Stimulated activated naive CD8-positive, alpha-beta T cell treated with anti-CD3 and anti-CD28 coated beads, Interleukin-15, amount 100 ng/mL, for 72 hours (primary cell): ENCODE measurements around the gene KDM2A.

Experiments used
- ATAC-seq: fragments of 150-1000 bp; cut with Tn5 transposase; 2 replicates; pipeline ENCODE4 v1.10.0; 2021; ENCODE audit warnings: mild to moderate bottlenecking, moderate library complexity
- DNase-seq, 2 donors: peaks; one replicate each; pipeline ENCODE4 v3.0.0; 2021 to 2022
- H3K27ac Mint-ChIP-seq, 2 donors: one replicate each; pipeline ENCODE4 v1.8.0; 2022; ENCODE audit warnings: mild to moderate bottlenecking in 2 of 2, mixed read lengths in 2 of 2, moderate library complexity in 2 of 2
- H3K27me3 Mint-ChIP-seq: one replicate; pipeline ENCODE4 v1.8.0; 2022; ENCODE audit warnings: mixed read lengths
- H3K4me1 Mint-ChIP-seq: one replicate; pipeline ENCODE4 v1.8.0; 2022; ENCODE audit warnings: mild to moderate bottlenecking, mixed read lengths
- H3K4me3 Mint-ChIP-seq, 2 donors: one replicate each; pipeline ENCODE4 v1.8.0; 2022; ENCODE audit warnings: mild to moderate bottlenecking in 2 of 2, mixed read lengths in 2 of 2, moderate library complexity in 1 of 2
- H3K9me3 Mint-ChIP-seq, 2 donors: one replicate each; pipeline ENCODE4 v1.8.0; 2022; ENCODE audit warnings: mixed read lengths in 2 of 2

KDM2A gene

DNA sequence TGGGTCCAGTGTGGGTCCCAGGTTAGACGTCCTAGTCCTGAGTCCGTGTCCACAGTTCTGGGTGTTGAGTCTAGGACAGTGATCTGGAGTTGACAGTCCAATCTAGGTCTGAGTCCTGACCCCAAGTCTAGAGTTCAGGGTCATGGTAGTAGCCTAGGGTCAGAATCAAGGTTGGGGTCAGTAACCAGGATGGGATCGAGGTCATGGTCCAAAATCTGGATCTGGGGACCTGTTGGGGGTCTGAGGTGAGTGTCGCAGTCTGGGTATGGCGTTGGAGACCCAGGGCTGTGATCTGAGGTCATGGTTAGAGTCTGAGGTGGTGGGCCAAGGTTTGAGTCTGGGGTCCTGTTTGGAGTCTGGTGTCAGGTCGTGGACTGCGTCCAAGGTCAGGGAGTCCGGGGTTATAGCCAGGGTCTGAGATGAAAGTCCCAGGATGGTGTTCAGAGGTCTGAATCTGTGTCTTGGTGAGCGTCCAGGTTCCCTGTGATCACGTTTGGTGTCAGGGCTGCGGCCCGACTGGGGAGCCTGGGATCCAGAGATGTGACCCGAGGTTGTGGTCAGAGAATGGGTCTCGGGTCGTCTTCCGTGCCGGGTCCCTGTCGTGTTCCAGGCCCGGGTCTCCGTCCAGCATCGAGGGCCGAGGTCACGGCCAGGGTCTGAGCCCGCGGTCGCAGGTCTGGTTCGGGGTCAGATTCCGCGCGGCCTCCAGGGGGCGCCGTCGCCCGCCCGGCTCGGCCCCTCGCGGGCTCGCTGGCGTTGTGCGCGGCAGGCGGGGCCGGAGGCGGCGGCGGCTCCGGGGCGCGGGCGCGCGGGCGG, 146.8 kb downstream of the KDM2A start:
- H3K27me3 Mint-ChIP-seq: peaks cover 6% of the 10 kb centered on the region
- H3K27ac Mint-ChIP-seq: peak overlapping the region; percentile 73 to 92
- H3K4me1 Mint-ChIP-seq: peaks cover 81% of the 10 kb centered on the region
- H3K4me3 Mint-ChIP-seq: peak overlapping the region; percentile 86 to 88
- ATAC-seq: peak; percentile 16
- DNase-seq: peak; percentile 76 to 81
- H3K9me3 Mint-ChIP-seq: no peaks in the 10 kb centered on the region

DNA sequence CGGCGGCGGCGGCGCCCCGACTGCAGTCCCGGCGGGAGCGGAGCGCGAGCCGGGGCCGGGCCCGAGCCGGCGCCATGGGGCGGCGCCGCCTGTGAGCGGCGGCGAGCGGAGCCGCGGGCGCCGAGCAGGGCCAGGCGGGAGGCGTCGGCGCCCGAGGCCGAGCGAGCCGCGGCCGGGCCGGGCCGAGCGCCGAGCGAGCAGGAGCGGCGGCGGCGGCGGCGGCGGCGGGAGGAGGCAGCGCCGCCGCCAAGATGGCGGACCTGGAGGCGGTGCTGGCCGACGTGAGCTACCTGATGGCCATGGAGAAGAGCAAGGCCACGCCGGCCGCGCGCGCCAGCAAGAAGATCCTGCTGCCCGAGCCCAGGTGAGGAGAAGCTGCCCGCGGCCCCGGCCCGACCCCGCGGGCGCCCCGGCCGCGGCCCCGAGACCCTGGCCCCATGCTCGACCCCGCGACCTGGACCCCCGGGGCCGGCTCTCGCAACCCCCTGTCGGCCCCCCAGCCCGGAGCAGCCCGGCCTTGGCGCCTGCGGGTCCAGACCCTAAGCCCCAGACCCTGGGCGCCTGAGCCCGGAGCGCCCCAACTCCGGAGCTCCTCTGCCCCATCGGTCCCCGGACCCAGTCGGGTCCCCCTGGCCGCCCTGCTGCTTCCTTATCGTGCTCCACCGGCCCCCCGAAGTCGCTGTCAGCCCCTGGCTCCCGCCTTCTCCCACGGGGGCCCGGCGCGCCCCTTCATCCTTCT, 147.6 kb downstream of the KDM2A start, which contains the start of gene GRK2:
TSS of gene GRK2 (plus strand) at position 25 of the 739 bp plus-strand sequence. CDS start at position 252, 227 bp downstream.
- Mint-ChIP-seq H3K27ac (peak within 1 kb of the TSS; percentile 99), H3K4me3 (peak within 1 kb of the TSS; percentile 93 to 95), H3K9me3 (no peaks in the 10 kb centered on the region), H3K4me1 (peaks cover 83% of the 10 kb centered on the region), H3K27me3 (peaks cover 6% of the 10 kb centered on the region)
- peak; percentile 0 for ATAC-seq
- no peak for DNase-seq

GRCh38 chr11:67267188-67268080, 148.4 kb downstream of the KDM2A start:
- Mint-ChIP-seq H3K4me1 (peaks cover 83% of the 10 kb centered on the region), H3K4me3 (peak overlapping the region; percentile 93 to 95), H3K9me3 (no peaks in the 10 kb centered on the region), H3K27ac (peak overlapping the region; percentile 99), H3K27me3 (no peaks in the 10 kb centered on the region)
- DNase-seq: peak in 1 of 2 donors; percentile 44
- ATAC-seq: peak; percentile 0

DNA sequence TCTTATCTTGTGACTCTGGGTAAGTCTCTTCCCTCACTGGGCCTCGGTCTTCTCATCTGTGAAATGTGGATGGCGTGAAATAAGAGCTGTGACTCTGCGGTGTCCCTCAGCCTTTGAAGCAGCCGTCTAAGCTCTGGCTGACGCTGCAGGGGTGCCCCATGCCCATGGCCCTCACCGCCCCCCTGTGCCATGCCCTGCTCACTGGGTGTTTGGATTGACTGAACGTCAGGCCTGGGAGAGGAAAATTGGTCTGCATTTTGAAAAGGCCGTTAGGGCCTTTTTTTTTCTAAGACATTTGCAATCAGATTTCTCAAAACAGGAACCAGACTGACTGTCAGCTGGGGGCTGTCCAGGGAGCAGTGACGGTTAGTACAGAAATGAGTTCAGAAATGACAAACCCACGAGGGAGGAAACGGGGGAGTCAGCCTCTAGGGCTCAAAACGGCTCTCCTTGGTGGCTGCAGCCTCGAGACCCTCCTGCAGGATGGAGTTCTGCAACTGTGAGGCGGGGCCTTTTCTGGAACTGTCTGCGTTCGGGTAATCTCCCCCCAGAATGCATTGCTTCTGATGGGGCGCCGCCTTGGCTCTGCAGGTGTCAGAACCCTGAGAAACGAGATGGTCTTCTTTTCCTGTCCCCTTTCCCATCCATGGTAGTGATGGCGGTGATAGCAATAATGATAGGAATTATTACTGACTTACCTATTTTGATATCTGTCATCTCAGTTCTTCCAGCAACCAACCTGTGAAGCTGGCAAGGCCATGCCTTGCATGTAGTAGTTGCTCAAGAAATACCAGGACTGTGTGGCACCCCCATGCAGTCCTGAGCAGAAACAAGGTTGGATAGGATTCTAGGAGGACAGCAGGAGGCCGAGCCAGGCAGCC, 149.3 kb downstream of the KDM2A start:
- H3K27me3 Mint-ChIP-seq: no peaks in the 10 kb centered on the region
- H3K27ac Mint-ChIP-seq: peak overlapping the region; percentile 99
- peak overlapping the region; percentile 93 to 95 for H3K4me3 Mint-ChIP-seq
- H3K4me1 Mint-ChIP-seq: peaks cover 83% of the 10 kb centered on the region
- no peaks in the 10 kb centered on the region for H3K9me3 Mint-ChIP-seq
- ATAC-seq (peak; percentile 78), DNase-seq (peak; percentile 75 to 92)

DNA sequence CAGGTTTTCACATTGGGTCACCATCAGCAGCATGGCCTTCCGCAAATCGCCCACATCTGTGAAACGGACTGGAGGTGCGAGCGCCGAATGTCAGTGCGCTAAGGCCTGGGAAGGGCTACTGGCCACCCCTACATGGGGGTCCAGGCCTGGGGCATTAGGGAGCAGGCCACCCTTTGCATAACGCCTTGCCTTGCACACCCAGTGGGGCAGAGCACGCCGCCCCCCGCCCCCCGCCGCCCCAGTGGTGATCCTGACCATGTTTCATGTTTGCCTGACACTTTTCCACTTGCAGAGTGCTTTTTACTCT, 149.9 kb downstream of the KDM2A start:
- H3K9me3 Mint-ChIP-seq: no peaks in the 10 kb centered on the region
- H3K4me3 Mint-ChIP-seq: peak overlapping the region; percentile 93 to 95
- no peak for DNase-seq
- no peak for ATAC-seq
- no peaks in the 10 kb centered on the region for H3K27me3 Mint-ChIP-seq
- no peak overlapping the region for H3K27ac Mint-ChIP-seq
- H3K4me1 Mint-ChIP-seq: peaks cover 83% of the 10 kb centered on the region

DNA sequence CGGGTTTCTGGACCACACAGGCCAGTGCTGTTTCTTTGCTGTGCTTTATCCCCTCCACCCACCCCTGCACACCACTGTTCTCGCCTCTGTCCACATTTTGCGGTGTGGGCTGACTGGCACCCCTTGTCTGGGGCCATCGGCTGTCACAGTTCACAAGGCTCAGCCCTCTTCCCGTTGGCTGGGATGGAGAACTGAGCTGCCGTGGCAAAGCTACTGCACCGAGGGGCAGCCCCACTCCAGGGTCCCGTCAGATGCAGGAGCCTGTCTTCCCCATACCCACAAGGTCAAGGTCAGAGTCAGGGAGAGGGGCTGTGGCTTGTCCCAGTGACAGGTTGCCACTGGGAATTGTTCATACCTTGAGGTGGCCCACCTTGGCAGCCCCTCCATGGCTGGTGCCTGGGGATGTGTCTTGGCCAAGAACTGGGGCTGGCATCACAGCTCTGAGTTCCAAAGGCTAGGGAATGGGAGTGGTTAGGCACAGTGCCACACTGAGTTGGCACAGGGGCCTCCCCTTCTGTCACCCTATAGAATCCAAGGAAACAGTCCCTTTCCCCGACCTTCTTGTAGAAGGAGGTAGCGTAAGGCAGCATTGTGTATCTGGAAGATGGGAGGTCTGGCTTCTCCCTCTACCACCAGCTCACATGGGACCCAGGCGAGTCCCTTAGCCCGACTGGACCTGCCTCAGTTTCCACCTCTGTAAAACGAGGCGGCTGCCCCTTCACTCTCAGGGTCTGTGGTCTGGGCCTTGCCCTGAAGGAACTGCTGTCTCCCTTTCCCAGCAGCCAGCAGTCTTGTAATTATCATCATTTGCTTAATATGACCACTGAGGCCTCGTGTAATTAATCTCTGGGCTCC, 150.6 kb downstream of the KDM2A start:
- H3K27me3 Mint-ChIP-seq: no peaks in the 10 kb centered on the region
- DNase-seq (no peak), ATAC-seq (no peak)
- H3K9me3 Mint-ChIP-seq: no peaks in the 10 kb centered on the region
- H3K4me3 Mint-ChIP-seq: peak overlapping the region; percentile 93 to 95
- H3K4me1 Mint-ChIP-seq: peaks cover 83% of the 10 kb centered on the region
- peak overlapping the region; percentile 71 to 97 for H3K27ac Mint-ChIP-seq

- no peak for ATAC-seq
- peak overlapping the region; percentile 93 to 95 for H3K4me3 Mint-ChIP-seq
- peaks cover 83% of the 10 kb centered on the region for H3K4me1 Mint-ChIP-seq
- peak in 1 of 2 donors; percentile 35 for DNase-seq
- H3K27me3 Mint-ChIP-seq: no peaks in the 10 kb centered on the region
- no peaks in the 10 kb centered on the region for H3K9me3 Mint-ChIP-seq
- H3K27ac Mint-ChIP-seq: peak overlapping the region; percentile 97 to 98
Observed at GRCh38 chr11:67270256-67271204, 151.5 kb downstream of the KDM2A start.

DNA sequence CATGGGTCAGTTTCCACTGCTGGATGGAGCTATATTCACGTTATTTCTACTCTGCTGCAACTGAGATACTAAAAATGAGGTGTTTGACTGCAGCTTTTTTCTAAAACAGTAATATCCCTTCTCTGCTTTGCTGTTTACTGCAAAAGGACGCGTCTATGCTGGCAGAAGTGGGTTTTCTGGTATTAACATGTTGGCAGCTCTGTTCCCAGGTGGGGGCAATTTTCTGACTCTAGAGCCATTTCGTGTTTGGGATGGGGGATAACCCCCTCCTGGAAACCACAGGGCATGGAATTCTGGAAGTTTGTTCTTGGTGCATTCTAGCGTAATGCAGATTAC, 152.1 kb downstream of the KDM2A start:
- peak overlapping the region; percentile 93 to 95 for H3K4me3 Mint-ChIP-seq
- H3K4me1 Mint-ChIP-seq: peaks cover 83% of the 10 kb centered on the region
- no peak for ATAC-seq

DNA sequence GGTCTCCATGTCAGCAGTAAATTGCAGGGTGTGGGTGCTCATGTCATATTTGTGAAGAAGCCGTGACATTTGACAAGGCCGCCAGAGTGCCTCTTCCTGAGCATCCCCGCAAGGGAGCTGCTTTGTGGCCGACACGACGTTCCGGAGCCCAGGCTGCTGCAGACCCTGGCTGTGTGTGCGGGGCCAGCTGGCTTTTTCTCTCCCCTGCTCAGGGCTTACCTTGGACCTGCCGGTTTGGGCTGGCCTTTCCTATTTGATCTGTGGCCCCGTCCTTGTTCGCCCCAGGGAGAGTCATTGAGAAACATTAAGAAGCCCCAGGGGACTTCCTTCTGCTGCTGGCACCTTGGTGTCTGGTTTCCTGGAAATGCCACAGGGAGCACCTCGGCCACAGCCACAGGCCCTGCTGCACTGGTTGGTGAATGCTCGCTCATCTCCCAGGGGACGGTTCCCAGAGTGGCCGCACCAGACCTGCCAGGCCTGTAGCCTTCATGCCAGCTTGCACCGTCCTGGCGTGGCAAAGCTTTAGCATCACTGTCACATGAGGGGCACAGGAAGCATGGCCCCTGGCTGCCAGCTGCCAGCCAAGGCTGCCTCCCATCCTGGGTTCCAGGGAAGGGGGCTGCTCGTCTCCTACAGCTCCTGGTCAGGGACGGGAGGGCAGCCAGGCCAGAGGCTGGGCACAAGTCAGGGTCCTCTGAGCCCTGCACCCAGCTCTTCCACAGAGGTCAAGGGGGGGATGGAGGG, 152.7 kb downstream of the KDM2A start:
- peak; percentile 74 to 88 for DNase-seq
- Mint-ChIP-seq H3K27me3 (no peaks in the 10 kb centered on the region), H3K4me3 (peak overlapping the region; percentile 93 to 95), H3K4me1 (peaks cover 88% of the 10 kb centered on the region), H3K9me3 (no peaks in the 10 kb centered on the region), H3K27ac (peak overlapping the region; percentile 97 to 98)
- ATAC-seq: peak; percentile 64

More for the DNA sequence above, 152.1 kb downstream of the KDM2A start:
- Mint-ChIP-seq H3K27ac (peak overlapping the region; percentile 97 to 98), H3K9me3 (no peaks in the 10 kb centered on the region), H3K27me3 (no peaks in the 10 kb centered on the region)
- DNase-seq: no peak

- ATAC-seq (no peak), DNase-seq (peak in 1 of 2 donors; percentile 45)
- Mint-ChIP-seq H3K27ac (peak overlapping the region; percentile 97 to 98), H3K9me3 (no peaks in the 10 kb centered on the region), H3K27me3 (no peaks in the 10 kb centered on the region), H3K4me3 (peak overlapping the region; percentile 93 to 95), H3K4me1 (peaks cover 97% of the 10 kb centered on the region)
Observed at GRCh38 chr11:67272327-67273259, 153.5 kb downstream of the KDM2A start.

GRCh38 chr11:67273260-67273990, 154.4 kb downstream of the KDM2A start:
- Mint-ChIP-seq H3K4me3 (peak overlapping the region; percentile 93 to 95), H3K4me1 (peaks cover 98% of the 10 kb centered on the region), H3K9me3 (no peaks in the 10 kb centered on the region), H3K27ac (peak overlapping the region; percentile 74 to 89), H3K27me3 (no peaks in the 10 kb centered on the region)
- ATAC-seq: no peak
- no peak for DNase-seq
